IMR-90 (cell line): ENCODE data around the gene MYDGF. TPM values are rescaled to one million over a fixed set of nuclear protein-coding genes. Genes with fewer than 3 reads are reported as not detected.

ENCODE experiments used
- ATAC-seq: fragments of 200-7000 bp; cut with Tn5 transposase; 2 replicates; pipeline ENCODE4 v1.9.1; 2020; ENCODE audit warnings: low read depth, mild to moderate bottlenecking, moderate library complexity
- BruUV-seq: library from RNA; stranded (reverse); fragments of 400-500 nt; replicated peaks from 2 replicates; lab custom pipeline; 2021; lab: Mats Ljungman, UMichigan
- CTCF ChIA-PET: fragments of 300-600 bp; formaldehyde crosslinking; extraction: SDS; loops from one replicate; lab custom pipeline; 2021; ENCODE audit warnings: antibody characterized with exemption; lab: Yijun Ruan, JAX
- POLR2A ChIA-PET: fragments of 300-600 bp; sonication (Branson Sonifier 250); formaldehyde crosslinking; loops from one replicate; lab custom pipeline; 2022; ENCODE audit warnings: antibody characterized with exemption; ENCODE audit not compliant: unreplicated experiment; lab: Charles Lee
- DNase-seq: peaks from one replicate; pipeline ENCODE4 v3.0.0; 2013
- H2AFZ ChIP-seq: replicated peaks from 2 replicates; pipeline ENCODE3; 2013; ENCODE audit warnings: low read length, mild to moderate bottlenecking; ENCODE audit not compliant: poor library complexity
- H2AK5ac ChIP-seq: 2 replicates; pipeline ENCODE4 v1.6.1; 2013; ENCODE audit warnings: low read depth, low read length, inconsistent platforms
- H2AK9ac ChIP-seq: replicated peaks from 2 replicates; pipeline ENCODE3; 2013; ENCODE audit warnings: mild to moderate bottlenecking, low read depth, low read length, moderate library complexity; ENCODE audit not compliant: poor library complexity
- H2BK120ac ChIP-seq: 2 replicates; pipeline ENCODE4 v1.6.1; 2013; ENCODE audit warnings: low read depth, low read length, inconsistent platforms
- H2BK15ac ChIP-seq: 3 replicates; pipeline ENCODE4 v1.6.1; 2013; ENCODE audit warnings: low read depth, low read length, inconsistent platforms
- H2BK20ac ChIP-seq: 2 replicates; pipeline ENCODE4 v1.6.1; 2013; ENCODE audit warnings: low read depth, mild to moderate bottlenecking, inconsistent platforms, low read length, moderate library complexity
- H2BK5ac ChIP-seq: 2 replicates; pipeline ENCODE4 v1.6.1; 2013; ENCODE audit warnings: mild to moderate bottlenecking, low read depth, low read length, inconsistent platforms; ENCODE audit not compliant: poor library complexity, severe bottlenecking
- H3K14ac ChIP-seq: replicated peaks from 2 replicates; pipeline ENCODE4 v1.6.1; 2013; ENCODE audit warnings: low read depth, low read length, inconsistent platforms
- H3K18ac ChIP-seq: 2 replicates; pipeline ENCODE4 v1.6.1; 2013; ENCODE audit warnings: low read depth, low read length, control low read depth
- H3K23ac ChIP-seq: 2 replicates; pipeline ENCODE4 v1.6.1; 2013; ENCODE audit warnings: low read depth, low read length, inconsistent platforms
- H3K27ac ChIP-seq: 2 replicates; pipeline ENCODE4 v1.5.1; 2013; ENCODE audit warnings: mild to moderate bottlenecking, control low read depth, low read length; ENCODE audit not compliant: insufficient read depth
- H3K27me3 ChIP-seq: 2 replicates; pipeline ENCODE4 v1.6.1; 2013; ENCODE audit warnings: low read length; ENCODE audit not compliant: control insufficient read depth, insufficient read depth
- H3K36me3 ChIP-seq: 2 replicates; pipeline ENCODE4 v1.6.1; 2013; ENCODE audit warnings: low read length, mixed read lengths; ENCODE audit not compliant: control insufficient read depth, insufficient read depth
- H3K4ac ChIP-seq: 2 replicates; pipeline ENCODE4 v1.6.1; 2013; ENCODE audit warnings: low read depth, low read length, inconsistent platforms
- H3K4me1 ChIP-seq: 2 replicates; pipeline ENCODE4 v1.6.1; 2013; ENCODE audit warnings: low read length, mixed read lengths; ENCODE audit not compliant: control insufficient read depth, insufficient read depth
- H3K4me2 ChIP-seq: 2 replicates; pipeline ENCODE4 v1.6.1; 2013; ENCODE audit warnings: low read depth, mild to moderate bottlenecking, control low read depth, low read length, moderate library complexity
- H3K4me3 ChIP-seq: 2 replicates; pipeline ENCODE4 v1.5.1; 2013; ENCODE audit warnings: low read depth, mild to moderate bottlenecking, control low read depth, low read length, moderate library complexity; ENCODE audit not compliant: insufficient read depth
- H3K56ac ChIP-seq: 2 replicates; pipeline ENCODE4 v1.6.1; 2013; ENCODE audit warnings: low read length, inconsistent platforms; ENCODE audit not compliant: insufficient read depth; ENCODE audit errors: extremely low read depth
- H3K79me1 ChIP-seq, 2 experiments: 2 replicates each; pipeline ENCODE4 v1.6.1; 2013; ENCODE audit warnings: low read length in 2 of 2, inconsistent platforms in 1 of 2, low read depth in 1 of 2
- H3K9ac ChIP-seq: 2 replicates; pipeline ENCODE4 v1.6.1; 2013; ENCODE audit warnings: low read depth, low read length, control low read depth
- H3K9me1 ChIP-seq: 2 replicates; pipeline ENCODE4 v1.6.1; 2013; ENCODE audit warnings: low read length, inconsistent platforms; ENCODE audit not compliant: insufficient read depth
- H3K9me3 ChIP-seq: 2 replicates; pipeline ENCODE4 v1.6.1; 2013; ENCODE audit warnings: low read length; ENCODE audit not compliant: control insufficient read depth, insufficient read depth
- H4K20me1 ChIP-seq: 2 replicates; pipeline ENCODE4 v1.6.1; 2013; ENCODE audit warnings: low read length, inconsistent platforms; ENCODE audit not compliant: insufficient read depth
- H4K5ac ChIP-seq: 2 replicates; pipeline ENCODE4 v1.6.1; 2013; ENCODE audit warnings: mild to moderate bottlenecking, low read depth, low read length, control low read depth
- H4K8ac ChIP-seq, 2 experiments: 2 replicates each; pipeline ENCODE4 v1.6.1; 2013; ENCODE audit warnings: low read depth in 2 of 2, low read length in 2 of 2, control low read depth in 1 of 2, inconsistent platforms in 1 of 2
- H4K91ac ChIP-seq: 2 replicates; pipeline ENCODE4 v1.6.1; 2013; ENCODE audit warnings: low read depth, low read length, inconsistent platforms; ENCODE audit not compliant: insufficient read depth
- CEBPB ChIP-seq: IDR thresholded peaks from 2 replicates; pipeline ENCODE4 v1.6.1; 2012; ENCODE audit warnings: low read depth, low read length, improper control_type of control experiment
- CHD1 ChIP-seq: IDR thresholded peaks from 2 replicates; pipeline ENCODE4 v1.6.1; 2012; ENCODE audit warnings: low read depth, low read length, improper control_type of control experiment
- CTCF ChIP-seq: conservative IDR thresholded peaks from 2 replicates; pipeline ENCODE4 v1.5.1; 2012; ENCODE audit warnings: mild to moderate bottlenecking, low read depth, low read length, improper control_type of control experiment
- ELK1 ChIP-seq: fragments of 150-350 bp; IDR thresholded peaks from 2 replicates; pipeline ENCODE4 v1.6.1; 2016; ENCODE audit warnings: low read depth, mild to moderate bottlenecking, low read length, moderate library complexity, borderline replicate concordance
- FOS ChIP-seq: fragments of 150-350 bp; IDR thresholded peaks from 2 replicates; pipeline ENCODE4 v1.6.1; 2016; ENCODE audit warnings: low read depth, low read length
- MAFK ChIP-seq: IDR thresholded peaks from 2 replicates; pipeline ENCODE4 v1.6.1; 2012; ENCODE audit warnings: low read depth, low read length, improper control_type of control experiment
- MAZ ChIP-seq: IDR thresholded peaks from 2 replicates; pipeline ENCODE4 v1.6.1; 2012; ENCODE audit warnings: low read depth, mild to moderate bottlenecking, low read length, improper control_type of control experiment, moderate library complexity, borderline replicate concordance
- MXI1 ChIP-seq: IDR thresholded peaks from 2 replicates; pipeline ENCODE4 v1.6.1; 2012; ENCODE audit warnings: low read depth, mild to moderate bottlenecking, low read length, moderate library complexity, borderline replicate concordance
- NFE2L2 ChIP-seq: fragments of 150-350 bp; IDR thresholded peaks from 2 replicates; pipeline ENCODE4 v1.6.1; 2016; ENCODE audit warnings: low read depth, mild to moderate bottlenecking, low read length
- POLR2A ChIP-seq: IDR thresholded peaks from 2 replicates; pipeline ENCODE4 v1.6.1; 2012; ENCODE audit warnings: mild to moderate bottlenecking, low read depth, low read length
- RAD21 ChIP-seq: IDR thresholded peaks from 2 replicates; pipeline ENCODE4 v1.6.1; 2012; ENCODE audit warnings: low read length, improper control_type of control experiment
- RCOR1 ChIP-seq: IDR thresholded peaks from 2 replicates; pipeline ENCODE4 v1.6.1; 2012; ENCODE audit warnings: mild to moderate bottlenecking, low read length, improper control_type of control experiment; ENCODE audit not compliant: insufficient replicate concordance
- RFX5 ChIP-seq: IDR thresholded peaks from 2 replicates; pipeline ENCODE4 v1.8.0; 2012; ENCODE audit warnings: low read depth, mild to moderate bottlenecking, low read length, moderate library complexity
- SMC3 ChIP-seq: fragments of 150-350 bp; IDR thresholded peaks from 2 replicates; pipeline ENCODE4 v1.6.1; 2016; ENCODE audit warnings: low read depth, mild to moderate bottlenecking, antibody characterized with exemption, low read length, moderate library complexity
- WGBS, 2 experiments: methylation state at CpG; one replicate each; pipeline versions ENCODE4 v1.1.5 to v1.1.7; 2013; ENCODE audit warnings: missing lambda C conversion rate in 2 of 2; ENCODE audit not compliant: insufficient read length in 1 of 2; ENCODE audit errors: extremely low coverage in 2 of 2; 5-methylcytosine and 5-hydroxymethylcytosine counted together
- dilution Hi-C: fragments of 300-500 bp; cut with HindIII; formaldehyde crosslinking; loops from one replicate; pipeline ENCODE4 v1.14.3; 2018; ENCODE audit warnings: low sequenced_read_pairs; ENCODE audit not compliant: unreplicated experiment
- in situ Hi-C: fragments of 300-500 bp; cut with MboI; formaldehyde crosslinking; loops from 3 replicates; pipeline ENCODE4 v1.14.3; 2019; ENCODE audit warnings: low sequenced_read_pairs, inconsistent platforms, mixed read lengths
- intact Hi-C: fragments of 100-400 bp; cut with micrococcal nuclease; formaldehyde crosslinking; loops from 2 replicates; pipeline ENCODE4 v1.10.0; 2022
- polyA plus RNA-seq, 3 experiments: library from polyadenylated mRNA; depleted of rRNA; stranded (reverse); fragments of >200 nt; gene quantifications; 2 replicates each; pipeline ENCODE4 v1.2.3, GENCODE V29; 2012; ENCODE audit warnings: low replicate concordance in 1 of 3
- total RNA-seq: library from RNA; depleted of rRNA; stranded (reverse); fragments of >200 nt; gene quantifications from 2 replicates; pipeline ENCODE4 v1.2.3, GENCODE V29; 2012
- TF ChIP-seq, protein P1 (sequence below): fragments of 150-350 bp; IDR thresholded peaks from 2 replicates; pipeline ENCODE4 v1.6.1; 2017; ENCODE audit warnings: mild to moderate bottlenecking, antibody characterized with exemption, low read length, low read depth

The MYDGF gene
- total and polyA plus RNA-seq, 2 of the 4 experiments (the other 2 are of a cell fraction) = 203 to 310 TPM

GRCh38 chr19:4645718-4646117, 24.4 kb downstream of the MYDGF start:
- no peak for ATAC-seq
- TF ChIP-seq MAZ (no peak), MXI1 (no peak), CEBPB (no peak), RAD21 (no peak), RFX5 (no peak), SMC3 (no peak), MAFK (no peak), FOS (no peak), NFE2L2 (no peak), RCOR1 (no peak), CTCF (no peak), ELK1 (no peak), POLR2A (no peak), CHD1 (no peak)
- TF ChIP-seq, protein P1, sequence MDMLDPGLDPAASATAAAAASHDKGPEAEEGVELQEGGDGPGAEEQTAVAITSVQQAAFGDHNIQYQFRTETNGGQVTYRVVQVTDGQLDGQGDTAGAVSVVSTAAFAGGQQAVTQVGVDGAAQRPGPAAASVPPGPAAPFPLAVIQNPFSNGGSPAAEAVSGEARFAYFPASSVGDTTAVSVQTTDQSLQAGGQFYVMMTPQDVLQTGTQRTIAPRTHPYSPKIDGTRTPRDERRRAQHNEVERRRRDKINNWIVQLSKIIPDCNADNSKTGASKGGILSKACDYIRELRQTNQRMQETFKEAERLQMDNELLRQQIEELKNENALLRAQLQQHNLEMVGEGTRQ = no peak
- no peak overlapping the region for H2AK9ac ChIP-seq
- H3K18ac ChIP-seq = no peak overlapping the region
- WGBS, 2 experiments = 93% methylated on average over 2 of the region's 4 CpGs; no CpG with 5 or more reads in 1 of the 2 experiments
- H3K9ac ChIP-seq = no peak overlapping the region
- no peak overlapping the region for H2AK5ac ChIP-seq
- H2BK120ac ChIP-seq = no peak overlapping the region
- POLR2A ChIA-PET = no interaction called here
- no peak overlapping the region for H4K91ac ChIP-seq
- no peak overlapping the region for H3K23ac ChIP-seq
- in situ Hi-C loops = no loop called here
- H3K27ac ChIP-seq = no peak overlapping the region
- no peak overlapping the region for H4K8ac ChIP-seq
- H3K4me3 ChIP-seq = no peak overlapping the region
- no peak overlapping the region for H3K14ac ChIP-seq
- H2AFZ ChIP-seq = no peak overlapping the region
- H3K9me1 ChIP-seq = peaks cover 8% of the 10 kb centered on the region; the same call in 1 of the 2 replicates
- no peak overlapping the region for H2BK5ac ChIP-seq
- no peak overlapping the region for H4K5ac ChIP-seq
- H3K9me3 ChIP-seq = no peaks in the 10 kb centered on the region
- intact Hi-C loops = no loop called here
- H2BK20ac ChIP-seq = no peak overlapping the region
- no peak for DNase-seq
- H2BK15ac ChIP-seq = no peak overlapping the region
- dilution Hi-C loops = no loop called here
- no peaks in the 10 kb centered on the region for H3K36me3 ChIP-seq
- peaks cover 6% of the 10 kb centered on the region; the same call in 1 of the 2 replicates for H4K20me1 ChIP-seq
- H3K4me2 ChIP-seq = no peak overlapping the region
- no peaks in the 10 kb centered on the region for H3K4me1 ChIP-seq
- peaks cover 15 to 52% of the 10 kb centered on the region in 2 experiments for H3K79me1 ChIP-seq
- BruUV-seq = no TSS peak
- H3K4ac ChIP-seq = no peak overlapping the region
- H3K27me3 ChIP-seq = no peaks in the 10 kb centered on the region
- H3K56ac ChIP-seq = no peak overlapping the region
- CTCF ChIA-PET = interaction anchor here (0.5 kb wide), 1 partner anchor 46 kb away, joined by 3 read pairs; no protein-coding TSS in a partner anchor
